Fibroblast of mammary gland (primary cell): ENCODE measurements around the gene ATCAY.

Source experiments
- DNase-seq: peaks from one replicate; pipeline ENCODE4 v3.0.0-alpha.2; 2010; ENCODE audit warnings: low read depth
- H3K4me3 ChIP-seq: 2 replicates; pipeline ENCODE4 v1.5.1; 2011; ENCODE audit warnings: low read depth, mild to moderate bottlenecking, low read length, moderate library complexity; ENCODE audit not compliant: control insufficient read depth
- TF ChIP-seq, protein P1 (sequence below): conservative IDR thresholded peaks from 2 replicates; pipeline ENCODE4 v1.5.1; 2011; ENCODE audit warnings: low read depth, low read length, inconsistent platforms; ENCODE audit not compliant: control insufficient read depth, insufficient read depth

Gene ATCAY

DNA sequence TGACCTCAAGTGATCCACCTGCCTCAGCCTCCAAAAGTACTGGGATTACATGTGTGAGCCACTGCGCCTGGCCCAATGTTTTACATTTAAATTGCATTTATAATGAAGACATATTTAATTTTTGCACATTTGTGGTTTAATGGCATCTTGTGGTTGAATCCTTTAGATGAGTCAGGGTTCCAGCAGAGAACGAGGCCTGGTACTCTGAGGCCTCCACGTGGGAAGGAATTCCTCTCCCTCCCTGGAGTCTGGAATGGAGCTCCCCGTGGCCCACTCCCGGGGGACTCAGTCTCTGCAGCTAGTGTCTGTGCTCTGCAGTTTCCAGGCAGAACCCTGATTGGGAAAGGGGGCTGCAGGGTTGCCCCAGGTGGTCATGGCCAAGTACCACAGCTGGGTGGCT, 35.9 kb upstream of the ATCAY start:
- TF ChIP-seq, protein P1, sequence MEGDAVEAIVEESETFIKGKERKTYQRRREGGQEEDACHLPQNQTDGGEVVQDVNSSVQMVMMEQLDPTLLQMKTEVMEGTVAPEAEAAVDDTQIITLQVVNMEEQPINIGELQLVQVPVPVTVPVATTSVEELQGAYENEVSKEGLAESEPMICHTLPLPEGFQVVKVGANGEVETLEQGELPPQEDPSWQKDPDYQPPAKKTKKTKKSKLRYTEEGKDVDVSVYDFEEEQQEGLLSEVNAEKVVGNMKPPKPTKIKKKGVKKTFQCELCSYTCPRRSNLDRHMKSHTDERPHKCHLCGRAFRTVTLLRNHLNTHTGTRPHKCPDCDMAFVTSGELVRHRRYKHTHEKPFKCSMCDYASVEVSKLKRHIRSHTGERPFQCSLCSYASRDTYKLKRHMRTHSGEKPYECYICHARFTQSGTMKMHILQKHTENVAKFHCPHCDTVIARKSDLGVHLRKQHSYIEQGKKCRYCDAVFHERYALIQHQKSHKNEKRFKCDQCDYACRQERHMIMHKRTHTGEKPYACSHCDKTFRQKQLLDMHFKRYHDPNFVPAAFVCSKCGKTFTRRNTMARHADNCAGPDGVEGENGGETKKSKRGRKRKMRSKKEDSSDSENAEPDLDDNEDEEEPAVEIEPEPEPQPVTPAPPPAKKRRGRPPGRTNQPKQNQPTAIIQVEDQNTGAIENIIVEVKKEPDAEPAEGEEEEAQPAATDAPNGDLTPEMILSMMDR: no peak
- H3K4me3 ChIP-seq: no peak overlapping the region
- DNase-seq: peak; percentile 12

DNA sequence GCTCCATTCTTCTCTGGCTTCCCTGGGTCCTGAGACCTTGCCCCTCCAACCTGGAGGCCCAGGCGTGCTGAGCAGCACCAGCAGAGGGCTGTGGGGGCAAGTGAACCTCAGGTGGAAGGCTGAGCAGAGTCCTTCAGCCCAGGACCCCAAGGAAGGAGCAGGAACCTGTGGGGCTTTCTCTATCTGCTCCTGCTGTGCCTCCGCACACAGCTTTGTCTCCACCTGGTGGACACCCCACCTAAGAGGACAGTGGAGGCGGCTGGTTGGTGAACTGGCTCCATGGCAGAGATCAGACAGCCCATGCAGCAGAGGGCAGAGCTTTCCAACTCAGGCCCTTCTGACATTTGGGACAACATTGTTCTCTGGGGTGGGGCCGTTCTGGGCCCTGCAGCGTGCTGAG, 31.4 kb upstream of the ATCAY start:
- no peak overlapping the region for H3K4me3 ChIP-seq
- DNase-seq: peak; percentile 11
- TF ChIP-seq, protein P1: peak; percentile 39

DNA sequence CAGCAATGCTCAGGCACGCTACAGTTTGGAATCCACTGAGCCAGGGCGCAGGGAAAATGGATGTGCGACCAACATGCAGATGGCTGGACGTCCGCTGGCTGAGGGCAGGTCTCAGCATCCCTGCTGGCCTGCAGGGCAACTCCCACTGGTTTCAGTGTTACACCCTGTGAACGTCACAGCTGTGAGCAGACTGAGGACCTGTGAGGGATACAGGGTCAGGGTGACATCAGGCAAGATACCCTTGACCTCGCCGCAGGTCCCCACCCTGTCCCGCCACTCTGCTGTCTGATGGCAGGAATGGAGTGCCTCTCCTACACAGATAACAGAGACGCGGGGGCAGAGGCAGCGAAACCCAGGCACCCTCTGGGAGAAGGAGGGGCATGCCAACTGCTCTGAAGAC, 30.7 kb upstream of the ATCAY start:
- TF ChIP-seq, protein P1: no peak
- no peak for DNase-seq
- H3K4me3 ChIP-seq: no peak overlapping the region

DNA sequence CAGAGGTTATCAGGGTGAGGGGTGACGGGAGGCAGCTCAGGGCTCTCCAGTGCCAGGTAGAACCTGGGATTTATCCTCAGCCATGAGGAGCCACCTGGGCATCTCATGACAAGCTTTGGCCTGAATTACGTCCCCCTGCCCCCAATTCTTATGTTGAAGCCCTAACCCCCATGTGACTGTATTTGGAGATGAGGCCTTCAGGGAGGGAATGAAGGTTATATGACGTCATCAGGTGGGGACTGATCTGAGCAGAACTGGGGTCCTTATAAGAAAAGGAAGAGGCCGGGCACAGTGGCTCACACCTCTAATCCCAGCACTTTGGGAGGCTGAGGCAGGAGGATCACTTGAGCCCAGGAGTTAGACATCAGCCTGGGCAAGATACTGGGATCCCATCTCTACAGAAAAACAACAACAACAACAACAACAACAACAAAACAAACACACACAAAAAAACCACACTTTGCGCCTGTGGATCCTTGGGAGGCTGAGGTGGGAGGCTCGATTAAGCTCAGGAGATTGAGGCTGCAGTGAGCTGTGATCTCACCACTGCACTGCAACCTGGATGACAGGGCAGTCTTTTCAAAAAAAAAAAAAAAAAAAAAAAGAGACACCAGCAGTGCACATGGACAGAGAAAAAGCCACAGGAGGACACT, 30.0 kb upstream of the ATCAY start:
- no peak for DNase-seq
- TF ChIP-seq, protein P1: no peak
- H3K4me3 ChIP-seq: no peak overlapping the region

DNA sequence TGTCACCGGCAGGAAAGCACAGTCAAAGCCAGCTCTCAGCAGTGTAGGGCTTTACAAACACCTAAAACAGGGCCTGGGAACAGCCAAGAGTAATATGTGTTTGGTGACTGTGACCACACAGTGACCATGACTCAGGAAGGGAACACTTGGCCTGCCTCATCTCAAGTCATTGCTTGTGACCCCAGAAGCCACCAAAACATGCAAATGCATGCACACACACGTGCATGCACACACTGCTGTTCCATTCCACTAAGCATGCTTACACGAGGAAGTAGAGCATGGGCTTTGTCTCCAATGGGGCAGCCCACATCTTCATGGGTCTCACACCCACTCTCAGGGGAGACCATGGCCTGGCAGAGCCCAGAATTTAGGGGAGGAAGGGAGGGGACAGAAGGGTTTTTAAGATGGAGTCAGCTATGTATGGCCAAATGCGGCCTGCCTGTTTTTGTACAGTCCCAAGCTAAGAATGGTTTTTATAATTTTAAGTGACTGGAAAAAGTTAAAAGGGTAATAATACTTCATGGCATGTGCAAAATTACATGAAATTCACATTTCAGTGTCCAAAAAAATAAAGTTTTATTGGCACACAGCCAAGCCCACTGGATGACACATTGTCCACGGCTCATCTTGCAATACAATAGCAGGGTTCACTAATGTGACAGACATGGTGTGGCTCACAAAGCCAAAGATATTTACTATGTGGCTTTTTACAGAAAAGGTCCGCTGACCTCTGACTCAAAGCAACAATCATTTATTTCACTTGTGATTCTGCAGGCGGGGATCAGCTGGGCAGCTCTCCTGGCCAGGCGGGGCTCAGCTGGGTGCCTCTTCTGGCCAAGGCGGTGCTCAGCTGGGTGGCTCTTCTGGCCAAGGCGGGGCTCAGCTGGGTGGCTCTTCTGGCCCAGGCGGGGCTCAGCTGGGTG, 29.0 kb upstream of the ATCAY start:
- peak; percentile 27 for DNase-seq
- TF ChIP-seq, protein P1: no peak
- no peak overlapping the region for H3K4me3 ChIP-seq

DNA sequence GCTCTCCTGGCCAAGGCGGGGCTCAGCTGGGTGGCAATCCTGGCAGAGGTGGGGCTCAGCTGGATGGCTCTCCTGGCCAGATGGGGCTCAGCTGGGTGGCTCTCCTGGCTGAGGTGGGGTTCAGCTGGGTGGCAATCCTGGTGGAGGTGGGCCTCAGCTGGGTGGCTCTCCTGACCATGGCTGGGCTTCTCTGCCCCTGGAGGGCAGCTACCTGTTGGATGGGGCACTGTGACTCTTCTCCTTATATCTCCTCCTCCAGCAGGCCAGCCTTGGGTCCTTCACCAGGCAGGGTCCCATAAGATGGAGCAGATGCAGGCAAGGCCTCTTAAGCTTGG, 28.3 kb upstream of the ATCAY start:
- H3K4me3 ChIP-seq: no peak overlapping the region
- TF ChIP-seq, protein P1: no peak
- DNase-seq: no peak
